IPS-NIHi7 (cell line): ENCODE data around the gene CNTNAP2.
"Not testable (repeated sequence)": the region's sequence is repeated elsewhere in the genome, so short reads cannot be mapped to it uniquely, and the experiment has no call there.

ENCODE experiments used
- DNase-seq: peaks from one replicate; pipeline ENCODE4 v3.0.0; 2012; ENCODE audit warnings: mixed read lengths; ENCODE audit errors: extremely low spot score

CNTNAP2 gene

DNA sequence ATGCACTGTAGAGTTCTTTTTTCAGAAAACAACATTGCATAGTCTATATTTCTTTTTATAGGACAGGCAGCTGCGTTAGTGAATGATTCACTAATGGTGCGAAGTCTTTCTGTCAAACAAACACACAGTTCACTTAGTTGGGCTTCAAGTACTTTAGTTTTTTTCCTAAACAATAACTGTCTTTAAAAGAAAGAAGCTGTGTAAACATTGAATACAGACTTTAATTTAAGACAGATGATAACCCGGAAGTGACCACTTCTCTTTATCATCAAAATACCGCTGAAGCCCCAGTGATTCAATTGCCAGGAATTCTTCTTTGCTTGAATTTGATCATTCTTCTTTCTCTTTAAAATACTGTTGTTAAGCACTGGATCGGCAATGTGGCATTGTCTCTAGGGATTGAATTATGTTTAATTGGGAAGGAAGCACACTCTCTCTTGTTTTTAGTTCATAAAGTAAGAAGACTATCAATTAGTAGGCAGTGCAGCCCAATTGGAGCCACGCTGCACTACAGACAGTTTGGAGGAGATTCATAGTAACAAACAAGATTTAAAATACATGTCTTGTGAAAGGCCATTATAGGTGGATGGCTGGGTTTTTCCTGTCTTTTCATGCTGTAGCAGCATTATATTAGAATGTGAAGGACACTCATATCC, 30.4 kb downstream of the CNTNAP2 start:
- DNase-seq, result no peak

DNA sequence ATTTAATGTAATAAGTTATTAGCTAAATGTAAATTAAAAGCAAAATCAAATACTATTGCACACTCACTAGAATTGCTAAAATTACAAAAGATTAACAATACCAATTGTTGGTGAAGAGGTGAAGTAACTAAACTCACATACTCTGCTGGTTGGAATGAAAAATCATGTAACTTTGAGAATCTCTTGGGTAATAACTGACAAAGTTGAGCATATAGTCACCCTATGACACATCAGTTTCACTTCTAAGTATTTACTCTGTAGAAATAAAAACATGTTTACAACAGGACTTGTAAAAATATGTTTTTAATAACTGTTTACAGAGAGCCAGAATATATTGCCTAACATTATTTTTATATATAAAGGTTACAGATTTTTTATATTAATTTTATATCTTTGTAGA, 33.6 kb downstream of the CNTNAP2 start:
- DNase-seq, result no peak

DNA sequence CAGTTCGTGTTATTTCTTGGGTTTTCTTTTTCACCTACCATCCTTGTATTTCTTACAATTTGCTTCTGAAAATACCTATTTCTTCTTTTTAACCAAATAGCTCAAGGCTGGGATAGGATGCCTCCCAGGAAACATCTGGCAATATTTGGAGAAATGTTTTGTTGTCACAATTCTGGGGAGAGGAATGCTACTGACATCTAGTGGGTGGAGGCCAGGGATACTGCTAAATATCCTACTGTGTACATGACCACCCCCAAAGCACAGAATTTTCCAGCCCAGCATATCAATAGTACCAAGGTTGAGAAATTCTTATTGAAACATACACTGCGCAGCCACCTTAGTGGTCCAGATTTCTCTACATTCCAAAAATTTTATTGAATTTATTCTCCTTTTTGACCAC, 55.5 kb downstream of the CNTNAP2 start:
- peak; percentile 14 for DNase-seq

DNA sequence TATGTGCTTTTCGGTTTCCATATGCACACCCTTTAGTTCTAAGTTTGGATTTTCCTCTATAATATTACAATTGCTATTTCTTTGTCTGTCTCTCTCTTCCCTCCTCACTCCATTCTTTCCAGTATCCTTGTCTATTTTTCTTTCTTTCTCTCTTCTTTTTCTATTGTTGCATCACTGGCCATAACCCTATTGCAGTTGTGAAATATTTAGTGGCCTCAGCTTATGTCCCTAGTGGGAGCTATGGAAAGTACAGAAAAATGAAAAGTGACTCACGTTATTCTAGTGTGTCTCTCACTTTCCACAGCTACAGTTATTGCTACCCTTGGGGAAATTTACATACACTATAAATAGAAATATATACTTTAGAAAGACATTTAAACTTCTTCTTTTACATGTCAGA, 59.1 kb downstream of the CNTNAP2 start:
- no peak for DNase-seq

DNA sequence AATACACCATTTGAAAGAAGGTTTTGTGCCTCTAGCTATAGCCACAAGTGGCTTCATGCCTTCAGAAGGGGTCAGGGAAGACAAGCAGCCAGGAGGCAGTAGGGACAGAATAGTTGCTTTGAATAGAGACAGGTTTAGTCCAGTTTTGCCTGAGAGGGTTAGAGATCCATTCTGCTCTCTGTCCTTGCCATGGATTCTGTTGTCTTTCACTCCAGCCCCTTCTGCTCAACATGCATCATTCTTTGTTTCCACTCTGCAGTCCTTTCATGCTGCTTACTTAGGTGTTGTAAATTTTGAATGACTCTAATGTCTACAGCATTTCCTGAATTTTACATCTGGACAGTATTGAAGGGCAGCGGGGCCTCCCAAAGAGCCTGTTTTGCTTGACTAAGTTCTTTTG, 60.3 kb downstream of the CNTNAP2 start:
- peak; percentile 11 for DNase-seq

DNA sequence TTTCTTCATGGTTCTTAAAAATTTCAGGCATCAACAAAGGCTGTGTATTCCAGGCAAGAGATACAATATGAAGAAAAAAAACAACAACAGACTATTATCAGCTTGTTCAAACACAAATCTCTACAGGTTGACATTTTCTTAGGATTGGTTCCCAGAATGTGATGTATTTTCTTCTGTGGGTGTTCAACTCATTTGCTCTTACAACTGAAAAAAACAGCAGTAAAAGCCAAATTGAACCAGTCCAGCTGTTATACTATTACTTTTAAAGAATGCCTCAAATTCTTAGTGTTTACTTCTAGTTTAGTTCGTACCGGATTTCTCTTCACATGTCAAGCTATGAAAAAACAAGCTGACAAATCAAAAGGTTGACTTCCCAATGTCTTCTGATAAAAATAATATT, 60.7 kb downstream of the CNTNAP2 start:
- no peak for DNase-seq

DNA sequence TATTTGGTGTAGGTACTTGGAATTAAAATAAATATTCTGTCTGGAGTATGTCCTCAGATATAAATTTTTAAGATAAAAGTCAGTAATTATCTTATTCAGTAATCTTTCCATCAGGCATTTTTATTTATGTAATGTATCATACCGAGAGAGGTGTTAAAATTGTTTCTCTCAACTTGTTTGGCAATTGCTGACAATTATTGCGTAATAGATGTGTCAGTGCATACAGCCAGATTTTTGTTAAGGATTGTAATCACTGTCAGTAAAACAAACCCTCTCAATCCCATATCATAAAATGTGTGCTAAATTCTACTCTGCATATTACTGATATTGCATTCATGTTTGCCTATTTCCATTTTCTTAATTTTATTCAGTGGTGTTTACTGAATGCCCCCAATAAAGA, 69.2 kb downstream of the CNTNAP2 start:
- no peak for DNase-seq

DNA sequence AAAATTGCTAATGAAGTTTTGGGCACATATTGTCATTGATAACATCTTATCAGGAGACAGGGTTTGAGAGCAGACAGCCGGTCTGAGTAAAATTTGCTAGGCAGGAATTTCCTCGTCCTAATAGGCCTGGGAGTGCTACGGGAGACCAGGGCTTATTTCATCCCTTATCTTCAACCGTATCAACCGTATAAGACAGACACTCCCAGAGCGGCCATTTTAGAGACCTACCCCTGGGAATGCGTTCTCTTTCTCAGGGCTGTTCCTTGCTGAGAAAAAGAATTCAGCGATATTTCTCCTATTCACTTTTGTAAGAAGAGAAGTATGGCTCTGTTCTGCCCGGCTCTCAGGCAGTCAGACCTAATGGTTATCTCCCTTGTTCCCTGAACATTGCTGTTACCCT, 74.8 kb downstream of the CNTNAP2 start:
- DNase-seq, result not testable (repeated sequence)

DNA sequence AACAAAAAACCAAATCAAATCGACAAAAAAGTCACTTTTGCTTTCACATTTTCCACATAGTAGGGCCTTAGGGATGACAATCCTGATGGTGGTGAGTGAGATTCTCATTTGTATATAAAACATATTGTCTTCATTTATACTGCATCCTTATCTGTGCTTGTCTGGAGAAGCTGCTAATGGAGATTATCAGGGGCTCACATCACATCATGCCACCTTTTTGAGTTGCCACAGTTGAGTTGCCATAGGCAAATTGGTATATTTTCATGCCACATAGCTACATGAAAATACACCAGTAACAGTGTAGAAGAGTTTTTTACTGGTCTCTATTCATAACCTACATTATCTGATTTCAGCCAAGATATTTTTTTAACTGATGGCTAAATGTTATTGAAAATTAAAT, 85.3 kb downstream of the CNTNAP2 start:
- no peak for DNase-seq

DNA sequence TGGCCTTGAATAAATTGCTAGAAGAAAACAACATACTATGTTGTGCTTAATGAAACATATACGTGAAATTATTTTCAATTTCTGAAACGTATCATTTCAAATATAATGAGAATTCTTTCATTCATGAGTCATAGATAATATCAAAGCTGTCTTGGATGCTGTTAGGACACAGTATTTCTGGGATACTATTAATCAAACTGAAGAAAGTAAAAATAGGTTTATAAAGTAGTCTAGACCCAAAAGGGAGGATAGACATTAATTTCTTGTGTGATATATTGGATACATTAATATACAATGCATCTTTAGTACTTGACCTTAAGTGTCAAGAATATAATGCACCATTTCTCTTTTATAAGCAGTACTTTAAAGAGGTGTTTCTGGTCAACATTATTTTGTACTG, 89.7 kb downstream of the CNTNAP2 start:
- no peak for DNase-seq

DNA sequence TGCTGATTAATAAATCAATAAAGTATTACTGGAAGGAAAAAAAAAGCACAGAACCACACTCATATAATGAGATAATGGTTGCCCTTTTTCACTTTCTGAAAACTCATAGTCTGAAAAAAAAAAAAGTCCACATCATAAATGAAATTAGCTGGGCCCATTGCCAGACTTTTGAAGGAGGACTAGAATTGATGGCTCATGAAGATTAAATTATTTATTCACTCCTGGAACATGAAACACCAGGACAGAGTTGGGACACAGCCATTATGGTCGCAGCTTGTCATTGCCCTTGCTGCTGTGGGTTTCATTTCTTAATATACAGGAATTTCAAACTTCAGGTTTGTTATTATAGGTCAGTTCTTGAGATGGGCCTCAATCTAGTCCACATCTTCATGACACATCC, 91.9 kb downstream of the CNTNAP2 start:
- DNase-seq, result no peak

DNA sequence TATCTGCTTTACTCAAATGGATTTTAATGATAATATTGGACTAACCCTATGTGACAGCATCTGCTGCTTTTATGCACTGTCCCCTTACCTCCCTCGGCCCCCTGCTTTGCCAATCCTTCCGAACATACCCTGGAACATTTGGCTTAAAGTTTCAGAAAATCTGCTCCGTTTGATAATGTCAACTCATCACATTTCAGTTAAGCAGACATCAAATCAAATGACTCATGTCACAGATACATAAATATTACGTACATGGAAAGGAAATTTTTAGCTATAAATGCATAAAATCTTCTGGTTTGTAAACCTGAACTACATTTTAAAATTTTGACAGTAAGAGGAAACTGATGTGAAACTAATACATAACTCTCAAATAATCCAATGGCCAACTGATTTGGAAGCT, 98.2 kb downstream of the CNTNAP2 start:
- DNase-seq, result no peak

DNA sequence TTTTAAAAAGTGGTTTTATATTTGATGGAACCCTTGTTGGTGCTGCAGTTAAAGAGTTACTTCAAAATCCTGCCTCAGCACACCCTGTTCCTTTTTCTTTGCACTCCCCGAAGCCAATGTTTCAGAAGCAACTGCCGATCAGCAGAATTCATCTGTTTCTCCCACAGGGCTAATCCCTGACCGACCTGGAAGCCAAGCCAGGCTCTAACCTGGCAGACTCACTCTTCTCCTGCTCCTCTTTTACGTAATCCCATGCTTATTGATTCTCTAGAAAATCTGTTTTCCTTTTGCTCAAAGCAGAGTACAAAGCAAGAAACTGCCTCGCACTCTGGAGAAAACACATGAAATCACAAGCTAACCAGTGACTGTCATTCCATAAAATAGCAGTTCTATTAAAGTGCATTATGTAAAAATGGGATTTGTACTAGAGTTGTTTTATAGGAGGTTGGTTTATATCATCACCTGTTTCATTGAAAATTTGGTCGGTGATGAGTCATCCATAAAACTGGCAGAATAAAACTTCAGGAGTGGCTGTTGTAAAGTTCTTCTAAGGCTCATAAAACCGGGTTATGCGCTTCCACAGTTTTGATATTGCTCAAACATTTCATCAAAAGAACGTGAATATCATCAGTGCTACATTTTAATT, 99.9 kb downstream of the CNTNAP2 start:
- no peak for DNase-seq

DNA sequence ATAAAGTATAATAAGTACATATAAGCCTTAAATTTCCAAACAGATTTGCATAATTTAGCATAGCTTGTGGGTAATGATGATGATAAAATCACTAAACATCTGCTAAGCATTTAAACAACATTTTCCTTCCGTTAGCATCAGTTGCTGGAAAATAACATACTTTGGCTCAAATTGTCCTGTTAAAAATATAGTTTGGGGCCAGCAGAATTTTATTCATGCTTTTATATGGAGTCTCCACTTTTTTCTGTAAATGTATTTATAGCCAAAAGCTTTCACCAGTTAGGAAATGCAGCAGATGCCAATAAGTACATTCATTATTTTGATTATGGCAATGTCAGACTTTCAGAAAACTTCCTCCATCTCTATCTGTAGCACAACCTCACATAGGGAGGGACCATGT, 107.2 kb downstream of the CNTNAP2 start:
- no peak for DNase-seq

DNA sequence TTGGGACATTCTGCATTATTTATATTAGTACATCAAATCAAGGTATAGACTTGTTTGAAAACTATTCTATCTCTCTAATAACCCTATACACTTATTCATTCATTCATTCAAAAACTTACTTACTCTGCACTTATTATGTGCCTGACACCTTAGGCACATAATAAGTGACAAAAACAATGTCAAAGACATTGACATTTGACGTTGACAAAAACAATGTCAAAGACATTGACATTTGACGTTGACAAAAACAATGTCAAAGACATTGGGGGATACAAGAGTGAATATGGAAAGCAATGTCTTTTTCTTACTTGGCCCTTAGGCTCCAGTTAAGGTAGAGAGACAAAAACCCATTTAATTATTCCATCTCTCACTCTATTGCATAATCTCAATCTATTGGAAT, 116.0 kb downstream of the CNTNAP2 start:
- no peak for DNase-seq

DNA sequence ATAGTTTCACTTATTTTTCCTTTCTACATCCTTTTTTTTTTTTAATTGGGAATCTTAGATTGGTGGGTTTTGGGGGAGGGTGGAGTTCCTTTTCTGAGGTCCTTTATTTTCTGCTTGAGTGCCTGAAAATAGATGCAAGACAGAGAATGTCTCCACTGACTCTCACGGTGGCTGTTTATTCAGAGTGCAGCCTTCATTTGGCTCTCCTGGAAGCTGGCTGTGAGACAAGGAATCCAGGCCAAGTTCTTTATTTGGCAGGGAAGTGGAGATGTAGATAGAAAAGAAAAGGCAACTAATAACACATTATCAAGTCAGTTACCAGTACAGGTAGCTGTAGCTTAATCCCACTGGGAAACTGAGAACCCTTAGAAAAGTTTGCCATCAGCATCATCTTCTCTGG, 118.6 kb downstream of the CNTNAP2 start:
- DNase-seq, result no peak

DNA sequence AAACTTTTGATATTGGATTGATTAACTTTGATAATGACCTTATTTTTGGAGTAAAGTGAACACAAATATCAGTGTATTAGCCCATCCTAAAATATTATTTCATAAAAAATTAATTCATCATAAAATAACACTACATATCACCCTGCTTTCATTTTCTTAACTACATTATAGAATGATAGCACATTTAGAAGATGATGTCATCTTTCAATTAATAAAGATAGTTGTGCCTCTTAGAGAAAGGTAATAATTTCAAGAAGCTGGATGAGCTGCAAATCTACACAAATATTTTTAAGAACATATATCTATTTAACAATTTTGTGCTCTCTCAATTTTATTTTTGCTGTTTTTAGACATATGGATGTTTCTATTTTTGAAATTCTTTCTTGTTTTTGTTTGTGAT, 126.1 kb downstream of the CNTNAP2 start:
- no peak for DNase-seq

DNA sequence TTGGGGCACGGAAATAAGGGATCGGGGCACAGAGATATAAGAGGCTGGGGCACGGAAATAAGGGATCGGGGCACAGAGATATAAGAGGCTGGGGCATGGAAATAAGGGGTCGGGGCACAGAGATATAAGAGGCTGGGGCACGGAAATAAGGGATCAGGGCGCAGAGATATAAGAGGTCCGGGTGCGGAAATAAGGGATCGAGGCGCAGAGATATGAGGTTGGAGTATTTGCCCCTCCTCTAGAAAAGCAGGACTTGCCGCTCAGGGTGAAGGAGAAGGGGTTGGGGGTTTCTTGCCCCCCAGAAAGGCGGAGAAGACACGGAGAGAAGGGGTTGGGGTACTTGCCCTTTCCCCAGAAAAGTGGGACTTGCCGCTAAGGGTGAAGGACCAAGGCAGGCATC, 131.4 kb downstream of the CNTNAP2 start:
- not testable (repeated sequence) for DNase-seq

DNA sequence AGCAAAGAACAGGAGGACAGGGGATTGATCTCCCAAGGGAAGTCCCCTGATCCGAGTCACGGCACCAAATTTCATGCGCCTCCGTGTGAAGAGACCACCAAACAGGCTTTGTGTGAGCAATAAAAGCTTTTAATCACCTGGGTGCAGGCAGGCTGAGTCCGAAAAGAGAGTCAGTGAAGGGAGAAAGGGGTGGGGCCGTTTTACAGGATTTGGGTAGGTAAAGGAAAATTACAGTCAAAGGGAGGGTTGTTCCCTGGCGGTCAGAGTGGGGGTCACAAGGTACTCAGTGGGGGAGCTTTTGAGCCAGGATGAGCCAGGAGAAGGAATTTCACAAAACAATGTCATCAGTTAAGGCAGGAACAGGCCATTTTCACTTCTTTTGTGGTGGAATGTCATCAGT, 132.1 kb downstream of the CNTNAP2 start:
- not testable (repeated sequence) for DNase-seq

DNA sequence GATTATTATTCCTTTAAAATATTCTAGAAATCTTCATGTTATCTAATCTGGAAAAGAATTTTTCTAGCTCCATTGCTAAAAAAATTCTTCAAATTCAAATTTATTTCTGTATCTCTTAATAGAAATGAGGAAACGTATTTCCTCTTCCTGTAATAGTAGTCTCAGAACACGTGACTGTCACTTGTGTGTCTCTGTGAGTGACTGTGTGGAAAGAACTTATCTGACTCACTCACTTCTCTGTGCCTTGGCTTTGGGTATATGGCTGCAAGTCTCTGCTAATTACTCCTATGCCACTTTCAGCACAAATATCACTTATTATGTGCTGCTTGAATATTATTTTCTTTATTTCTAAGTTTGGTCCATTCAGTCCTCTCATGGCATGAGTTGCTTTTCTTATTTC, 132.7 kb downstream of the CNTNAP2 start:
- no peak for DNase-seq

DNA sequence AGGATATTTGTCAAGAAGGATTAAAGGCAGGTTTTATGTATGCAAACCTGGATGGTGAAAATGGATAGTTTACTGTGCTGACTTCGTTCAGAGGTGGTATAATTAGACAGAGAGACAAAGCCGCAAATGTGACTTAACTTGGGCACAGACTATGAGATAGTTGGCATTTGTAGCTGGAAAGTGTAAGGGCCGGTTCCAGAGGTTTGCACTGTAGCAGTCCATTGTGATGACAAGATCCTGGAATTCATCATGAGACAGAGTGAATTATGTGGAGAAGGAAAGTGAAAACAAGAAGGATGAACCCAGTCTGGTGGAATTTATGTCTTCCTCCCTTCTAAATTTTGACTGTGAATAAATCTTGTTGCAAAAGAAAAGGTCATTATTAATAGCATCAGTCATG, 139.0 kb downstream of the CNTNAP2 start:
- DNase-seq, result no peak

DNA sequence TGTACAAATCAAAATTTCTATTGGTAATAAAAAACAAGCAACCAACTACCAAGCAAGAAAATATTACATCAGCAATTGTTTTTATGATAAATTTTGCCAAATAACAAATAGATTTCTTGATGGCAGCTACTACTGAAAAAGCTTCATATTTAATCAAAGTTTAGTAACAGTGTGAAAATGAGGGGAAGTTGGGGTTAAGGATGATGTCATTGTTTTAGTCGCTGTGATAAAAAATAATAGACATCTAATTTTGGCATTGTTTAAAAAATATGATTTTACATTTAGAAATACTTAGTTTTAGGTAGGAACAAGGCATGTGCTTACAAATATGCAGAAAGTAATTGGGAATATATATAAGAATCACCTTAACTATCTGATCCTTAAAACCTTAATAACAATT, 145.9 kb downstream of the CNTNAP2 start:
- DNase-seq, result no peak

DNA sequence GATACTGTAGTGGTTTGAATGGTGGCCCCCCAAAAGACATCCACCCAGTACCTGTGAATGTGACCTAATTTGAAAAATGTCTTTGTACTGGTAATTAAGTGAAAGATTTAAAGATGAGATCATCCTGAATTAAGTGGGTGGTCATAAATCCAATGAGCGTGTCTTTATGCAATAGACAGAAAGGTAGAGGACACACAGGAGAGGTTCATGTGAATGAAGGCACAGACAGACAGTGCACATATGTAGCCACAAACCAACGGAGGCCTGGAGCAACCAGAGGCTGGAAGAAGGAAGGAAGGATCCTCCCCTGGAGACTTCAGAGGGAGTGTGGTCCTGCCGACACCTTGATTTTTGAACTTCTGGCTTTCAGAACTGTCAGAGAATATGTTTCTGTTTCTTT, 160.3 kb downstream of the CNTNAP2 start:
- DNase-seq, result no peak

DNA sequence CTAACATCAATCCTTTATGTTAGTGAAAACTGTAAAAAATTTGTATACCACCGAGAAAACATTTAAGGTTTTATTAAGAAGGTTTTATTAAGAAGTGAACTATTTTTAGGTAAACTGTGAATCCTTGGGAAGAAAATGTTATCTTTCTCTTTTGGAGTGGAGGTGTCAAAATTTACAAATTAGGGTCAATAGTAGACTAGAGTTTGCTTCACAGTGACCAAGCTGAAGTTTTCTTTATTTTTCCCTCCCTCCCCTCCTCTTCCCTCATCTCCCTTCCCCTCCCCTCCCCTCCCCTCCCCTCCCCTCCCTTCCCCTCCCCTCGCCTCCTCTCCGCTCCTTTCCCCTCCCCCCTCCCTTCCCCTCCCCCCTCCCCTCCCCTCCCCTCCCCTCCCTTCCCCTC, 168.8 kb downstream of the CNTNAP2 start:
- no peak for DNase-seq
